Mammary epithelial cell (primary cell): ENCODE results near the gene DOK6.

Experiments used
- CTCF ChIP-seq, 2 donors: IDR thresholded peaks in 1 of 2; conservative IDR thresholded peaks in 1 of 2; 2 replicates each; pipeline ENCODE4 v1.5.1; 2011 to 2012; ENCODE audit warnings: inconsistent platforms in 2 of 2, low read length in 2 of 2, mild to moderate bottlenecking in 2 of 2, control low read depth in 1 of 2, low read depth in 1 of 2; ENCODE audit not compliant: insufficient read depth in 1 of 2; ENCODE audit errors: extremely low read depth in 1 of 2
- EZH2 ChIP-seq: IDR thresholded peaks from 2 replicates; pipeline ENCODE4 v1.6.1; 2012; ENCODE audit warnings: low read length, inconsistent platforms, borderline replicate concordance

GRCh38 chr18:69399253-69399652, 1.4 kb upstream of the DOK6 start:
- TF ChIP-seq CTCF (conservative IDR thresholded peaks at IDR 0.05 in 1 of 2, IDR thresholded peaks at IDR 0.05 in 1 of 2; ENCODE audit: extremely low read depth in 1 of 2, insufficient read depth in 1 of 2, low read depth in 1 of 2, low read length in 2 of 2) (no peak), EZH2 (no peak)
